ENCODE measurements around the gene MYH16. TPM values are rescaled to one million over a fixed set of nuclear protein-coding genes. Genes with fewer than 3 reads are reported as not detected.

MYH16 gene
- polyA plus RNA-seq, 1 donor (not counting 4 experiments of a cell fraction or from before 2014, with no cell fraction given), result 0.69 TPM

GRCh38 chr7:99224899-99225265 lies 47.8 kb upstream of the MYH16 start:
- TF ChIP-seq EZH2 (IDR thresholded peaks at IDR 0.05; ENCODE audit: low read length) (no peak), CTCF (optimal IDR thresholded peaks at IDR 0.05 in 1 of 3, IDR thresholded peaks at IDR 0.05 in 1 of 3, conservative IDR thresholded peaks at IDR 0.05 in 1 of 3; ENCODE audit: extremely low read depth in 1 of 3, insufficient read depth in 2 of 3, low read length in 3 of 3) (no peak)
- FAIRE-seq, result no peak
- H2AFZ ChIP-seq (ENCODE audit: control insufficient read depth, low read length), result peak overlapping the region; percentile 33
- no peaks in the 10 kb centered on the region for H3K79me2 ChIP-seq (ENCODE audit: control insufficient read depth, insufficient read depth, low read length)
- H3K4me1 ChIP-seq (ENCODE audit: control insufficient read depth, extremely low read depth, insufficient read depth, low read length), result peaks cover 21% of the 10 kb centered on the region
- peak overlapping the region; percentile 85 for H3K4me2 ChIP-seq (ENCODE audit: control insufficient read depth, extremely low read depth, insufficient read depth, low read depth, low read length)
- no peaks in the 10 kb centered on the region for H3K9me1 ChIP-seq (ENCODE audit: control insufficient read depth, extremely low read depth, insufficient read depth, low read length)
- peak overlapping the region; percentile 85 for H3K27ac ChIP-seq (ENCODE audit: control insufficient read depth, insufficient read depth, low read length)
- dilution Hi-C loops (cut with MboI; ENCODE audit: extremely low pct_ligation_motif_present, low sequenced_read_pairs), result no loop called here
- no peaks in the 10 kb centered on the region for H3K36me3 ChIP-seq (ENCODE audit: control insufficient read depth in 2 of 2, extremely low read depth in 1 of 2, insufficient read depth in 2 of 2, low read length in 2 of 2)
- peak overlapping the region in 2 of 3 experiments; percentile 32 to 57 for H3K4me3 ChIP-seq (ENCODE audit: control insufficient read depth in 2 of 3, extremely low read depth in 1 of 3, insufficient read depth in 2 of 3, low read depth in 1 of 3, low read length in 3 of 3)
- H4K20me1 ChIP-seq (ENCODE audit: control insufficient read depth, extremely low read depth, insufficient read depth, low read length), result no peaks in the 10 kb centered on the region
- no peaks in the 10 kb centered on the region for H3K9me3 ChIP-seq (ENCODE audit: control insufficient read depth, low read depth, low read length)
- peak overlapping the region; percentile 73 for H3K9ac ChIP-seq (ENCODE audit: control insufficient read depth, extremely low read depth, insufficient read depth, low read length)
- no peak for DNase-seq (ENCODE audit: low read depth, low spot score)
- H3K27me3 ChIP-seq (ENCODE audit: control insufficient read depth, extremely low read depth, insufficient read depth, low read length), result no peaks in the 10 kb centered on the region

GRCh38 chr7:99229234-99229633 lies 43.4 kb upstream of the MYH16 start:
- dilution Hi-C loops (cut with MboI; ENCODE audit: extremely low pct_ligation_motif_present, low sequenced_read_pairs), result no loop called here
- DNase-seq (ENCODE audit: low read depth, low spot score), result no peak
- no peak overlapping the region for H3K4me2 ChIP-seq (ENCODE audit: control insufficient read depth, extremely low read depth, insufficient read depth, low read depth, low read length)

More at GRCh38 chr7:99229234-99229633, 43.4 kb upstream of the MYH16 start:
- FAIRE-seq, result no peak
- Histone ChIP-seq H4K20me1 (ENCODE audit: control insufficient read depth, extremely low read depth, insufficient read depth, low read length) (no peaks in the 10 kb centered on the region), H3K27me3 (ENCODE audit: control insufficient read depth, extremely low read depth, insufficient read depth, low read length) (no peaks in the 10 kb centered on the region), H3K4me3 (ENCODE audit: control insufficient read depth in 2 of 3, extremely low read depth in 1 of 3, insufficient read depth in 2 of 3, low read depth in 1 of 3, low read length in 3 of 3) (no peak overlapping the region), H3K9ac (ENCODE audit: control insufficient read depth, extremely low read depth, insufficient read depth, low read length) (no peak overlapping the region), H3K27ac (ENCODE audit: control insufficient read depth, insufficient read depth, low read length) (no peak overlapping the region), H3K79me2 (ENCODE audit: control insufficient read depth, insufficient read depth, low read length) (no peaks in the 10 kb centered on the region), H3K9me3 (ENCODE audit: control insufficient read depth, low read depth, low read length) (no peaks in the 10 kb centered on the region), H2AFZ (ENCODE audit: control insufficient read depth, low read length) (peak overlapping the region; percentile 12), H3K4me1 (ENCODE audit: control insufficient read depth, extremely low read depth, insufficient read depth, low read length) (peaks cover 17% of the 10 kb centered on the region), H3K36me3 (ENCODE audit: control insufficient read depth in 2 of 2, extremely low read depth in 1 of 2, insufficient read depth in 2 of 2, low read length in 2 of 2) (no peaks in the 10 kb centered on the region), H3K9me1 (ENCODE audit: control insufficient read depth, extremely low read depth, insufficient read depth, low read length) (no peaks in the 10 kb centered on the region)
- TF ChIP-seq CTCF (optimal IDR thresholded peaks at IDR 0.05 in 1 of 3, IDR thresholded peaks at IDR 0.05 in 1 of 3, conservative IDR thresholded peaks at IDR 0.05 in 1 of 3; ENCODE audit: extremely low read depth in 1 of 3, insufficient read depth in 2 of 3, low read length in 3 of 3) (no peak), EZH2 (IDR thresholded peaks at IDR 0.05; ENCODE audit: low read length) (no peak)
